Superior temporal gyrus (tissue), 1 donor: ENCODE results near the gene GABRB1.

Experiments
- DNase-seq: peaks from one replicate; pipeline ENCODE4 v3.0.0-alpha.2; 2016; ENCODE audit errors: extremely low spot score

GABRB1 gene

GRCh38 chr4:47468706-47469365 lies 437.5 kb downstream of the GABRB1 start:
- DNase-seq = no peak

DNA sequence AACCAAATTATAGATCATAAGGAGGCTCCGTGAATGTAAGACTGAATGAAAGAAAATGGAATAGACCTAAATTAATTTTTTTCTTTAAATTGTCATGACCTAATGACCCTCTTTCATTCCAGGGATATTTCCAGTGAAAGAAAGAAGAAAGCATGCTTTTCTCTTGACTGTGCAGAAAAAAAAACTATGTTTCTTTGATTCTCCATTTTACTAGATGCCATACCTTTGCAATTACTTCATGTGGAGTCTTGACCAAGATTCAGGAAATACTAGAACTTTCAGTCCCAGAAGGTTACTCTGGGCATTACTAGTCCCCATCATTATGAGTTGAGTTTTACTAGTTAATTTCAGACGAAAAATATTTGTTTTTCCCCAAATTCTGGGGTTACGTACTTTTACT lies 438.6 kb downstream of the GABRB1 start:
- DNase-seq = no peak

GRCh38 chr4:47471064-47471463 lies 439.7 kb downstream of the GABRB1 start:
- no peak for DNase-seq

GRCh38 chr4:47471591-47471990 lies 440.2 kb downstream of the GABRB1 start:
- DNase-seq = no peak

- no peak for DNase-seq
These were observed 441.9 kb downstream of the GABRB1 start for GRCh38 chr4:47473141-47473750.

DNA sequence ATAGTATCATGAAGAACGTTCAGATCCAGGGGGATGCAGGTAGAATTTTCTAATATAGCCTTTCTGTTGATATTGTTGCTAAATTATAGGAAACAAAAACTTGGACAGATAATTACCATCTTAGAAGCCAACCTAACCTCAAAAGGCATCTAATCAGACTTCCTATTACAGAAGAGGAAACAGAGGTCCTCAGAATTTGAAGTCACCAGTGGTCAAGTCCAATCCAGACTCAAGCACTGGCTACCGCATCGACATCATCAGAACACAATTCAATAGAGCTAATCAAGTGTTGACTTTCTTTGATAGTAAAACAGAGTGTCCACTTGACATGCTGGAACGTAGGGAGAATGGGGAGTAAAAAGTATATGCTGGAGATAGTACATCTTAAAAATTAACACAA lies 443.4 kb downstream of the GABRB1 start:
- DNase-seq = no peak

DNA sequence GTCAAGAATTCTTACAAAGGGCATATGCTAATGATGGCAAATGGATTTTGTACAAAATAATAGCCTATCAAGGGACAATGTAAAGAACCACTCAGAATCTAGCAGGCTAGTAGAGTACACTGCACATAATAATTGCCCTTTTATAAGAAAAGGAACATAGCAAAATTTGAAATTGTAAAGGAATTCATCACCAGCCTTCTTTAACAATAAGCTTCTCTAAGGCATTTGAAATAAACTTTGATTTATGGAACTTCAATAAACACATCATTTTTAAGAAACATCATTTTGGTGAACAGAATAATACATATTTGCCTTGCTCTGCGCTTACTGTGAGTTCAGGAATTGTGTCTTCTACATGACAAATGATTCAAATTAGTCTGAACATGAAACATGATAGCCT lies 444.0 kb downstream of the GABRB1 start:
- DNase-seq = no peak
